ENCODE results near the gene UBE2O. TPM values are rescaled to one million over a fixed set of nuclear protein-coding genes. Genes with fewer than 3 reads are reported as not detected.

The UBE2O gene
- polyA plus RNA-seq, 1 of the 3 experiments (the other 2 are of a cell fraction), result 25.4 TPM

DNA sequence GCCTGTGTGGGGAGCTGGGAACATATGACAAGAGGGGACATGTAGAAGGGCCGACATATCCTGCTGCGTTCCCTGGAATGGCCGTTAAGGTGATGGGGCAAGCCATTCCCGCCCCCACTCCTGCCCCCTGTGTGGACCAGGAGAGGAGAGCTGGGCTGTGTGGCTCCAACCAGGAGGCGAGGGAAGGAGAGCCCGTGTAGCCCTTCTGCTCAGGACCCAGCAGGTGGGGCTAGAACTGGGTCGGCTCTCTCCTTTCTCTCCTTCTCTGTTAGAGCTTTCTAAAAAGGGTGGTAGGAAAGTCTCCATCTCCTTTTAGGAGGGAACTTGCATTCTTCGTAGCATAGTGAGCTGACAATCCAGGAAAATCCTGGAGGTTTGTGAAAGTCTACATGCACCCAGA is 55.8 kb downstream of the UBE2O start (continued):
- TF ChIP-seq, protein P1, sequence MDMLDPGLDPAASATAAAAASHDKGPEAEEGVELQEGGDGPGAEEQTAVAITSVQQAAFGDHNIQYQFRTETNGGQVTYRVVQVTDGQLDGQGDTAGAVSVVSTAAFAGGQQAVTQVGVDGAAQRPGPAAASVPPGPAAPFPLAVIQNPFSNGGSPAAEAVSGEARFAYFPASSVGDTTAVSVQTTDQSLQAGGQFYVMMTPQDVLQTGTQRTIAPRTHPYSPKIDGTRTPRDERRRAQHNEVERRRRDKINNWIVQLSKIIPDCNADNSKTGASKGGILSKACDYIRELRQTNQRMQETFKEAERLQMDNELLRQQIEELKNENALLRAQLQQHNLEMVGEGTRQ (IDR thresholded peaks at IDR 0.05; ENCODE audit: borderline replicate concordance, low read depth, low read length), result no peak
- TF ChIP-seq MXI1 (IDR thresholded peaks at IDR 0.05; ENCODE audit: low read depth, low read length) (no peak), EP300 (IDR thresholded peaks at IDR 0.05; ENCODE audit: borderline replicate concordance in 1 of 2, low read depth in 1 of 2, low read length in 1 of 2) (no peak)

DNA sequence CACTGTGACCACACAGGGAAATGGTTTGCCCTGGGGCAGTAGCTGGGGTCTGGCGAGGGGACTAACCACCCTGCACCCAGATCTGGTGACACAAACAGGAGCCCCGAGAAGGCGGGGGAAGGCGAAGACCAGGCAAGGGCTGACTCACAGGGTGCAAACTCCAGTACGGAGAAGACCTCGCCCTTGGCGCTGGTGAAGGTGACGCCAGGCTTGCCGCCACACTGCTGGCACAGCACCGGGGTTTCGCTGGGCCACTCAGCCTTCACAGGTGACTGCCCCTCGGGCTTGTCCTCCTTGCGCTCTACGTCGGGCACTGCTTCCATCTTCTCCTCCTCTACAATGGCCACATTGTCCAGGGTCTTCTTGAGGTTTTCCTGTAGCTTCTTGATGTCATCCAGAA is 57.0 kb downstream of the UBE2O start:
- no peak overlapping the region for H3K27ac ChIP-seq (ENCODE audit: low read depth in 2 of 2, low read length in 1 of 2)
- 97% methylated on average over 15 of the region's 15 CpGs for WGBS (ENCODE audit: low lambda C conversion rate)
- H3F3A ChIP-seq (replicated peaks; ENCODE audit: insufficient read depth), result no peaks in the 10 kb centered on the region
- H2AFZ ChIP-seq (ENCODE audit: low read depth), result no peak overlapping the region
- TF ChIP-seq NRF1 (IDR thresholded peaks at IDR 0.05; ENCODE audit: low read depth, low read length), result no peak
- no peak for TF ChIP-seq EP300 (IDR thresholded peaks at IDR 0.05; ENCODE audit: borderline replicate concordance in 1 of 2, low read depth in 1 of 2, low read length in 1 of 2)
- no peak for TF ChIP-seq YY1 (IDR thresholded peaks at IDR 0.05; ENCODE audit: low read depth)
- TF ChIP-seq, protein P2, sequence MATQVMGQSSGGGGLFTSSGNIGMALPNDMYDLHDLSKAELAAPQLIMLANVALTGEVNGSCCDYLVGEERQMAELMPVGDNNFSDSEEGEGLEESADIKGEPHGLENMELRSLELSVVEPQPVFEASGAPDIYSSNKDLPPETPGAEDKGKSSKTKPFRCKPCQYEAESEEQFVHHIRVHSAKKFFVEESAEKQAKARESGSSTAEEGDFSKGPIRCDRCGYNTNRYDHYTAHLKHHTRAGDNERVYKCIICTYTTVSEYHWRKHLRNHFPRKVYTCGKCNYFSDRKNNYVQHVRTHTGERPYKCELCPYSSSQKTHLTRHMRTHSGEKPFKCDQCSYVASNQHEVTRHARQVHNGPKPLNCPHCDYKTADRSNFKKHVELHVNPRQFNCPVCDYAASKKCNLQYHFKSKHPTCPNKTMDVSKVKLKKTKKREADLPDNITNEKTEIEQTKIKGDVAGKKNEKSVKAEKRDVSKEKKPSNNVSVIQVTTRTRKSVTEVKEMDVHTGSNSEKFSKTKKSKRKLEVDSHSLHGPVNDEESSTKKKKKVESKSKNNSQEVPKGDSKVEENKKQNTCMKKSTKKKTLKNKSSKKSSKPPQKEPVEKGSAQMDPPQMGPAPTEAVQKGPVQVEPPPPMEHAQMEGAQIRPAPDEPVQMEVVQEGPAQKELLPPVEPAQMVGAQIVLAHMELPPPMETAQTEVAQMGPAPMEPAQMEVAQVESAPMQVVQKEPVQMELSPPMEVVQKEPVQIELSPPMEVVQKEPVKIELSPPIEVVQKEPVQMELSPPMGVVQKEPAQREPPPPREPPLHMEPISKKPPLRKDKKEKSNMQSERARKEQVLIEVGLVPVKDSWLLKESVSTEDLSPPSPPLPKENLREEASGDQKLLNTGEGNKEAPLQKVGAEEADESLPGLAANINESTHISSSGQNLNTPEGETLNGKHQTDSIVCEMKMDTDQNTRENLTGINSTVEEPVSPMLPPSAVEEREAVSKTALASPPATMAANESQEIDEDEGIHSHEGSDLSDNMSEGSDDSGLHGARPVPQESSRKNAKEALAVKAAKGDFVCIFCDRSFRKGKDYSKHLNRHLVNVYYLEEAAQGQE (IDR thresholded peaks at IDR 0.05; ENCODE audit: low read depth, low read length), result no peak
- TF ChIP-seq MEF2A (IDR thresholded peaks at IDR 0.05; ENCODE audit: borderline replicate concordance, low read depth), result no peak
- TF ChIP-seq GABPA (IDR thresholded peaks at IDR 0.05; ENCODE audit: low read depth), result no peak
- TF ChIP-seq RCOR1 (IDR thresholded peaks at IDR 0.05; ENCODE audit: low read length), result no peak
- TF ChIP-seq TAF1 (IDR thresholded peaks at IDR 0.05; ENCODE audit: borderline replicate concordance, low read depth, low read length), result no peak
- no peak for TF ChIP-seq FOXJ3 (CRISPR knock-in tag; IDR thresholded peaks at IDR 0.05)
- no peak for TF ChIP-seq SMC3 (IDR thresholded peaks at IDR 0.05; ENCODE audit: low read depth, low read length)
- TF ChIP-seq FOXM1 (IDR thresholded peaks at IDR 0.05; ENCODE audit: low read depth), result no peak
- TF ChIP-seq, protein P3, sequence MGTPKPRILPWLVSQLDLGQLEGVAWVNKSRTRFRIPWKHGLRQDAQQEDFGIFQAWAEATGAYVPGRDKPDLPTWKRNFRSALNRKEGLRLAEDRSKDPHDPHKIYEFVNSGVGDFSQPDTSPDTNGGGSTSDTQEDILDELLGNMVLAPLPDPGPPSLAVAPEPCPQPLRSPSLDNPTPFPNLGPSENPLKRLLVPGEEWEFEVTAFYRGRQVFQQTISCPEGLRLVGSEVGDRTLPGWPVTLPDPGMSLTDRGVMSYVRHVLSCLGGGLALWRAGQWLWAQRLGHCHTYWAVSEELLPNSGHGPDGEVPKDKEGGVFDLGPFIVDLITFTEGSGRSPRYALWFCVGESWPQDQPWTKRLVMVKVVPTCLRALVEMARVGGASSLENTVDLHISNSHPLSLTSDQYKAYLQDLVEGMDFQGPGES (IDR thresholded peaks at IDR 0.05; ENCODE audit: low read depth, low read length), result no peak
- TF ChIP-seq, protein P4, sequence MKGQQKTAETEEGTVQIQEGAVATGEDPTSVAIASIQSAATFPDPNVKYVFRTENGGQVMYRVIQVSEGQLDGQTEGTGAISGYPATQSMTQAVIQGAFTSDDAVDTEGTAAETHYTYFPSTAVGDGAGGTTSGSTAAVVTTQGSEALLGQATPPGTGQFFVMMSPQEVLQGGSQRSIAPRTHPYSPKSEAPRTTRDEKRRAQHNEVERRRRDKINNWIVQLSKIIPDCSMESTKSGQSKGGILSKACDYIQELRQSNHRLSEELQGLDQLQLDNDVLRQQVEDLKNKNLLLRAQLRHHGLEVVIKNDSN (IDR thresholded peaks at IDR 0.05; ENCODE audit: borderline replicate concordance, low read depth), result no peak
- H3K36me3 ChIP-seq (replicated peaks in 1 of 2; ENCODE audit: control insufficient read depth in 1 of 2, insufficient read depth in 2 of 2, low read length in 1 of 2), result peaks cover 42 to 78% of the 10 kb centered on the region in 2 experiments
- no peaks in the 10 kb centered on the region for H3K9me2 ChIP-seq
- H3K79me2 ChIP-seq (ENCODE audit: insufficient read depth), result no peaks in the 10 kb centered on the region
- no peaks in the 10 kb centered on the region for H3K27me3 ChIP-seq (ENCODE audit: insufficient read depth)
- peaks cover 0 to 3% of the 10 kb centered on the region in 2 experiments; a peak in 1 of 4 replicates for H3K4me1 ChIP-seq (ENCODE audit: control insufficient read depth in 1 of 2, insufficient read depth in 2 of 2, low read depth in 1 of 2, low read length in 1 of 2)
- no peaks in the 10 kb centered on the region for H4K20me1 ChIP-seq (ENCODE audit: insufficient read depth)
- no peak overlapping the region for H3K4me3 ChIP-seq (ENCODE audit: low read depth in 2 of 2, low read length in 1 of 2)
- no peak overlapping the region for H3K4me2 ChIP-seq
- ChIA-PET CTCF (interaction anchor here (0.6 to 10.1 kb wide), 15 partner anchors 11 to 161 kb away, joined by 3 to 348 read pairs (median 23); partner anchors contain the start of genes QRICH2 and SPHK1), POLR2A (no interaction called here)
- no peak overlapping the region for H3K9ac ChIP-seq
- no peaks in the 10 kb centered on the region for H3K9me3 ChIP-seq
- DNase-seq, result no peak

Measured in SK-N-SH (cell line).